Measurements from ENCODE around the gene PDCD5.

- TF ChIP-seq CTBP1 (IDR thresholded peaks at IDR 0.05; ENCODE audit: borderline replicate concordance), result no peak
- no peak for TF ChIP-seq SUZ12 (IDR thresholded peaks at IDR 0.05)
- no peak for TF ChIP-seq FOXM1 (IDR thresholded peaks at IDR 0.05; ENCODE audit: borderline replicate concordance)
- TF ChIP-seq SP1 (IDR thresholded peaks at IDR 0.05), result no peak
- no peak for TF ChIP-seq BHLHE40 (IDR thresholded peaks at IDR 0.05; ENCODE audit: borderline replicate concordance)
- no peak for TF ChIP-seq ARNT (IDR thresholded peaks at IDR 0.05)
- TF ChIP-seq NFRKB (IDR thresholded peaks at IDR 0.05), result no peak
- TF ChIP-seq LEF1 (IDR thresholded peaks at IDR 0.05; ENCODE audit: borderline replicate concordance), result no peak
Observed at GRCh38 chr19:32570081-32570785, 10.8 kb upstream of the PDCD5 start.
